Neuronal stem cell (in vitro differentiated cells): Measurements from ENCODE around the gene ARHGAP33.

Experiments
- DNase-seq: peaks from one replicate; pipeline ENCODE4 v3.0.0-alpha.2; 2013; ENCODE audit warnings: low spot score
- H2AFZ ChIP-seq: one replicate; pipeline ENCODE4 v1.6.1; 2013; ENCODE audit warnings: mild to moderate bottlenecking, low read length, inconsistent platforms
- H2AK5ac ChIP-seq: 2 replicates; pipeline ENCODE4 v1.6.1; 2013; ENCODE audit warnings: low read depth, mild to moderate bottlenecking, inconsistent platforms, low read length, moderate library complexity, mixed read lengths
- H2BK120ac ChIP-seq: 2 replicates; pipeline ENCODE4 v1.6.1; 2013; ENCODE audit warnings: low read depth, mild to moderate bottlenecking, inconsistent platforms, low read length, moderate library complexity, mixed read lengths
- H2BK12ac ChIP-seq: one replicate; pipeline ENCODE4 v1.6.1; 2013; ENCODE audit warnings: low read length, inconsistent platforms
- H2BK15ac ChIP-seq: 2 replicates; pipeline ENCODE4 v1.6.1; 2013; ENCODE audit warnings: mild to moderate bottlenecking, low read length, inconsistent platforms, mixed read lengths
- H2BK5ac ChIP-seq: one replicate; pipeline ENCODE4 v1.6.1; 2013; ENCODE audit warnings: inconsistent platforms, mild to moderate bottlenecking, low read length, moderate library complexity
- H3K14ac ChIP-seq: one replicate; pipeline ENCODE4 v1.6.1; 2013; ENCODE audit warnings: low read length, inconsistent platforms
- H3K18ac ChIP-seq: 2 replicates; pipeline ENCODE4 v1.6.1; 2013; ENCODE audit warnings: low read length, inconsistent platforms
- H3K23ac ChIP-seq: 2 replicates; pipeline ENCODE4 v1.6.1; 2013; ENCODE audit warnings: low read depth, mild to moderate bottlenecking, mixed read lengths, low read length, inconsistent platforms; ENCODE audit not compliant: poor library complexity
- H3K27ac ChIP-seq: replicated peaks from 3 replicates; pipeline ENCODE4 v1.5.1; 2013; ENCODE audit warnings: low read length, inconsistent platforms
- H3K27me3 ChIP-seq, 3 experiments: 2 replicates each; pipeline ENCODE4 v1.6.1; 2013; ENCODE audit warnings: low read length in 3 of 3, mild to moderate bottlenecking in 2 of 3, inconsistent platforms in 1 of 3, low read depth in 1 of 3, mixed read lengths in 1 of 3, moderate library complexity in 1 of 3; ENCODE audit not compliant: control insufficient read depth in 3 of 3, insufficient read depth in 3 of 3
- H3K36me3 ChIP-seq, 2 donors: replicated peaks in 1 of 2; 2 replicates each; pipeline ENCODE4 v1.6.1; 2013; ENCODE audit warnings: low read length in 2 of 2; ENCODE audit not compliant: control insufficient read depth in 2 of 2, insufficient read depth in 2 of 2
- H3K4ac ChIP-seq: 2 replicates; pipeline ENCODE4 v1.6.1; 2013; ENCODE audit warnings: inconsistent platforms, mild to moderate bottlenecking, low read length, moderate library complexity
- H3K4me1 ChIP-seq, 2 donors: 1 replicate in 1 of 2; 2 replicates in 1 of 2; pipeline ENCODE4 v1.6.1; 2013; ENCODE audit warnings: low read length in 2 of 2, low read depth in 1 of 2; ENCODE audit not compliant: control insufficient read depth in 2 of 2, insufficient read depth in 1 of 2
- H3K4me2 ChIP-seq: one replicate; pipeline ENCODE4 v1.6.1; 2013; ENCODE audit warnings: mild to moderate bottlenecking, low read length, inconsistent platforms; ENCODE audit not compliant: insufficient read depth, poor library complexity, severe bottlenecking
- H3K4me3 ChIP-seq, 2 donors: 2 replicates each; pipeline ENCODE4 v1.5.1; 2013; ENCODE audit warnings: low read length in 2 of 2, mild to moderate bottlenecking in 2 of 2, inconsistent platforms in 1 of 2, moderate library complexity in 1 of 2
- H3K79me1 ChIP-seq: one replicate; pipeline ENCODE4 v1.6.1; 2013; ENCODE audit warnings: low read depth, mild to moderate bottlenecking, inconsistent platforms, low read length, moderate library complexity
- H3K9ac ChIP-seq: one replicate; pipeline ENCODE4 v1.6.1; 2013; ENCODE audit warnings: mild to moderate bottlenecking, low read depth, low read length, inconsistent platforms; ENCODE audit not compliant: poor library complexity
- H3K9me3 ChIP-seq, 2 donors: replicated peaks in 1 of 2; 2 replicates each; pipeline versions ENCODE3 to v1.6.1; 2013; ENCODE audit warnings: low read length in 2 of 2, mild to moderate bottlenecking in 2 of 2, inconsistent platforms in 1 of 2, low read depth in 1 of 2, mixed read lengths in 1 of 2, moderate library complexity in 1 of 2; ENCODE audit not compliant: control insufficient read depth in 2 of 2, insufficient read depth in 1 of 2
- H4K8ac ChIP-seq: one replicate; pipeline ENCODE4 v1.6.1; 2013; ENCODE audit warnings: low read depth, mild to moderate bottlenecking, inconsistent platforms, low read length, moderate library complexity
- H4K91ac ChIP-seq: one replicate; pipeline ENCODE4 v1.6.1; 2013; ENCODE audit warnings: low read length, low read depth, mild to moderate bottlenecking, inconsistent platforms; ENCODE audit not compliant: poor library complexity
- WGBS, 2 donors: extraction: QIAGEN DNeasy Blood & Tissue Kit; methylation state at CpG; one replicate each; pipeline ENCODE4 v1.1.7; 2013; ENCODE audit warnings: missing lambda C conversion rate in 2 of 2, mixed read lengths in 1 of 2; ENCODE audit not compliant: insufficient read length in 2 of 2, insufficient replicate concordance in 1 of 2; ENCODE audit errors: extremely low coverage in 2 of 2; 5-methylcytosine and 5-hydroxymethylcytosine counted together

The ARHGAP33 gene

DNA sequence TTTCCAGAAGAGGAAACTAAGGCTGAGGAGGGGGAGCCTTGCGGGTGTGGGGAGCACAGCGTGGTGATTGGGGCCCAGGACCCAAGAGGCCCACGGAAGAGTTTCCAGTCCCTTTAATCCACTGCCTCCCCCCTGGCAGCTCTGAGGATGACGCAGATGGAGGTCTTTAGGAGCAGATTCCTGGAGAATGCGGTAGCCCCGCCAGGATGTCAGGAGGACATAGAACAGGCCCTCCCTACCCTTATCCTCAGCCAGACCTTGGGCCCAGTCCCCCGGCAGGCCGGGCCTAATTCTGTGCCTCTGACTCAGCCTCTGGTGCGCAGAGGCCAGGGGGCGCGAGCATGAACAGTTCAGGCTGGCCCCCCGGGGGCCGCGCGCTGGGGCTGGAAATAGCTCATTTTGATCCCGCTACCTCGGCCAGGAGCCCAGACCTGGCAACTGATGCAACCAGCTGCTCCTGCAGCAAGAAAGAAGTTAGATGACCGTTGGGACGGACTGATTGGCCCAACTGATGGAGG is 18.1 kb upstream of the ARHGAP33 start:
- peak overlapping the region; percentile 76 to 93 for H3K4me3 ChIP-seq

DNA sequence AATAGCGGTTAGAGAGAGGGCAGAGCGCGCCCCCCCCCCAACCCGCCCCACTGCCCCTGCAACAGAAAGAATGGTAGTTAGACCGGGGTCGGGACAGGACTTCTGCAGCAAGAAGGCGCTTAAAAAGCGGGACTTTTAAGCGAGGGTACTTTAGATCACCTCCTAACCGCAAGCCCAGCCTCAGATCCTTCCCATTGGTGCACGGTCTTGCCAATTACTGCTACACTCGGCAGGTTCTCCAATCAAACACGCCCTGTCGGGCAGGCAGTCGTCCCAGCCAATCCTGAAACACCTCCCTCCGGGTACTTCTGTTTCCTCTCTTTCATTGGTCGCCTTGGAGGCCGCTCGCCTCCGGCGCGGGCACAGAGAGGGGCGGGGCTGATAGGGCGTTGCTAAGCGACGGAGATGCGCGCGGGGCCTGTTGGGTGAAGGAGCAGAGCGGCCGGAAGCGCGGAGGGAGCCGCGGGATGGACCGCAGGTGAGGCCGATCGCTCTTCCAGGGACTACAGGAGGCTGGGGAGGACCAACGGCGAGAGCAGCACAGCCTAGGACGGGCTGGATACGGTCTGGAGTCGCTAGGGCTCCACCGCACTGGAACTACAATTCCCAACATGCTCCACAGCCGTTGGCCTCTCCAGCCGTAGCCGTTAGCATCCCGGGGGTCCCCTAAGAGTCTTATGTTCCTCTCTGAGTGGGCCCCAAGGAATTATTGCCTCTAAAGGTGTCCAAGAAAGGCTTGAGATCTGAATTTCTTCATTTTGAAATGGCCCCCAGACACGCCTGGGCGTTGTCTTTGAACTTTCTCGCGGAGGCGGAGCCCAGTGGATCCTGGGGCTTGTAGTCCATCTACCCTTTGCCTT is 17.4 kb upstream of the ARHGAP33 start, which contains the start of gene PROSER3:
TSS of gene PROSER3 (plus strand) at position 428 of the 860 bp plus-strand sequence. CDS start at position 468, 40 bp downstream.
- Histone ChIP-seq H2AK5ac (peak within 1 kb of the TSS; percentile 99), H3K9ac (peak within 1 kb of the TSS; percentile 95), H3K23ac (peak within 1 kb of the TSS; percentile 90), H3K4me2 (peak within 1 kb of the TSS; percentile 83), H2AFZ (peak within 1 kb of the TSS; percentile 93), H4K8ac (peak within 1 kb of the TSS; percentile 82), H3K18ac (peak within 1 kb of the TSS; percentile 98), H4K91ac (no peak within 1 kb of the TSS), H3K27me3 (peaks cover 0 to 13% (median 3%) of the 10 kb centered on the region in 3 experiments), H2BK12ac (peak within 1 kb of the TSS; percentile 58), H2BK120ac (peak within 1 kb of the TSS; percentile 72), H3K4ac (peak within 1 kb of the TSS; percentile 53), H3K36me3 (peaks cover 26 to 51% of the 10 kb centered on the region in 2 donors), H3K4me3 (peak within 1 kb of the TSS; percentile 93 to 99), H3K27ac (peak within 1 kb of the TSS; percentile 91), H3K9me3 (no peaks in the 10 kb centered on the region), H3K14ac (peak within 1 kb of the TSS; percentile 56), H2BK5ac (peak within 1 kb of the TSS; percentile 87), H2BK15ac (peak within 1 kb of the TSS; percentile 97), H3K79me1 (peaks cover 17% of the 10 kb centered on the region), H3K4me1 (peaks cover 12 to 24% of the 10 kb centered on the region in 2 donors)
- DNase-seq, result peak; percentile 98
- WGBS, 2 donors, result no CpG with 5 or more reads among the region's 53 CpGs

More for the DNA sequence above, 18.1 kb upstream of the ARHGAP33 start:
- WGBS, 2 donors, result no CpG with 5 or more reads among the region's 19 CpGs
- peak overlapping the region; percentile 75 for H2AFZ ChIP-seq
- peaks cover 17% of the 10 kb centered on the region for H3K79me1 ChIP-seq
- peak overlapping the region; percentile 75 for H2BK5ac ChIP-seq
- H2BK15ac ChIP-seq, result peak overlapping the region; percentile 97
- H3K4ac ChIP-seq, result peak overlapping the region; percentile 53
- H4K8ac ChIP-seq, result peak overlapping the region; percentile 82
- H2AK5ac ChIP-seq, result peak overlapping the region; percentile 99
- H3K27me3 ChIP-seq, result peaks cover 0 to 13% (median 3%) of the 10 kb centered on the region in 3 experiments
- H3K9me3 ChIP-seq, result no peaks in the 10 kb centered on the region
- H2BK120ac ChIP-seq, result peak overlapping the region; percentile 72
- H3K4me2 ChIP-seq, result peak overlapping the region; percentile 83
- peak overlapping the region; percentile 65 for H3K23ac ChIP-seq
- DNase-seq, result no peak
- peaks cover 25 to 53% of the 10 kb centered on the region in 2 donors for H3K36me3 ChIP-seq
- no peak overlapping the region for H4K91ac ChIP-seq
- peak overlapping the region; percentile 58 for H2BK12ac ChIP-seq
- H3K4me1 ChIP-seq, result peaks cover 12 to 24% of the 10 kb centered on the region in 2 donors
- H3K18ac ChIP-seq, result peak overlapping the region; percentile 74
- peak overlapping the region; percentile 81 for H3K9ac ChIP-seq
- H3K27ac ChIP-seq, result peak overlapping the region; percentile 90
- H3K14ac ChIP-seq, result peak overlapping the region; percentile 56

DNA sequence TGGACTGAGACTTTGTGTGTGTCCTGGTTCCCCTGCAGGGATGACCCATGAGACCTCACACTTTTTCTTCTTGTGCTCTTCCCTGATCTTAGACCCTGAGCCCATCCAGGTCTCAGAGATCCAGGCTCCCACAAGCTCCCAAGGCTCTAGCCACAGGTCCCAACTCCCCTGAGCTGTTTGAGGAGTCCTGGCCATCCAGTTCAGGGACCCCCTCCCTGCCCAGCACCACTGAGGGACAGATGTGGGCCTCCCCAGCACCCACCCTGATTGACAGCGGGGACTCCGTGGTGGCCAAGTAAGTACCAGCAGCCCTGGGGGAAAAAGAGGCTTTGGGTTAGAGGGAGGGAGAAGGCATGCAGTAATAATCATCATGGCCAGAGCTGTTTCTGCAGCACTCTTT is 15.7 kb upstream of the ARHGAP33 start:
- H3K14ac ChIP-seq, result no peak overlapping the region
- H4K91ac ChIP-seq, result no peak overlapping the region
- no peak overlapping the region for H2AK5ac ChIP-seq
- peaks cover 0 to 13% (median 3%) of the 10 kb centered on the region in 3 experiments for H3K27me3 ChIP-seq
- H3K9me3 ChIP-seq, result no peaks in the 10 kb centered on the region
- H3K4me2 ChIP-seq, result no peak overlapping the region
- WGBS, 2 donors, result no CpG with 5 or more reads among the region's 2 CpGs
- no peak overlapping the region for H2BK12ac ChIP-seq
- H3K4me3 ChIP-seq, result peak overlapping the region in 1 of 2 donors; percentile 93
- peaks cover 12 to 24% of the 10 kb centered on the region in 2 donors for H3K4me1 ChIP-seq
- peak overlapping the region; percentile 16 for H3K9ac ChIP-seq
- H3K23ac ChIP-seq, result no peak overlapping the region
- no peak overlapping the region for H2BK120ac ChIP-seq
- no peak overlapping the region for H3K27ac ChIP-seq
- peaks cover 16% of the 10 kb centered on the region for H3K79me1 ChIP-seq
- no peak overlapping the region for H4K8ac ChIP-seq
- no peak overlapping the region for H2BK15ac ChIP-seq
- no peak overlapping the region for H3K18ac ChIP-seq
- peaks cover 24 to 47% of the 10 kb centered on the region in 2 donors for H3K36me3 ChIP-seq
- H3K4ac ChIP-seq, result no peak overlapping the region
- no peak overlapping the region for H2BK5ac ChIP-seq
- no peak for DNase-seq
- no peak overlapping the region for H2AFZ ChIP-seq
